Hematopoietic multipotent progenitor cell treated with erythropoietin and hydrocortisone succinate and interleukin-3 and kit ligand, for 4 days (in vitro differentiated cells): Measurements from ENCODE around the gene SLC25A4.
"Not testable (repeated sequence)": the region's sequence is repeated elsewhere in the genome, so short reads cannot be mapped to it uniquely, and the experiment has no call there.

Experiments used
- DNase-seq: peaks from one replicate; pipeline ENCODE4 v3.0.0-alpha.2; 2015

Gene SLC25A4

DNA sequence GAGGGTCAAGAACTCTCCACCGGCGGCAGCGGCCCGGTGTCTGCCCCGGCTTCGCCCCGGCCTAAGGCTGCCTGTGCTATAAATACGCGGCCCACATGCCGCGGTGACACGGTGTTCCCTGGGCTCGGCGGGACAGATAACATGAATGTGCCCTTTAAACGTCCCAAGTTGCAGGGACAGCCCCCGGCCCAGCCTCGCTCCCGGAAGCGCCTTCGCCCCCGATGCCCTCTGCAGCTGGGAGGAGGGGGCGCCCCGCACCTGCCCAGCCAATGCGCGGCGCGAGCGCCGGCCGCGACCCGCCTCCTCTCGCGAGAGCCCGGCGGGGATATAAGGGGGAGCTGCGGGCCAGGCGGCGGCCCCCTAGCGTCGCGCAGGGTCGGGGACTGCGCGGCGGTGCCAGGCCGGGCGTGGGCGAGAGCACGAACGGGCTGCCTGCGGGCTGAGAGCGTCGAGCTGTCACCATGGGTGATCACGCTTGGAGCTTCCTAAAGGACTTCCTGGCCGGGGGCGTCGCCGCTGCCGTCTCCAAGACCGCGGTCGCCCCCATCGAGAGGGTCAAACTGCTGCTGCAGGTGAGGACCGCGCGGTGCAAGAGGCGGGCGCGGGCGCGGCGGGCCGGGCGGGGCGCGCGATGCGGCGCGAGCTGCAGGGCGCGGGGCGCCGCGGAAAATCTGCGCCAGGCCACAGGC, at the start of gene SLC25A4:
TSS of gene SLC25A4 (plus strand) at position 355 of the 689 bp plus-strand sequence. CDS start at position 462, 107 bp downstream.
- DNase-seq, result peak; percentile 86

DNA sequence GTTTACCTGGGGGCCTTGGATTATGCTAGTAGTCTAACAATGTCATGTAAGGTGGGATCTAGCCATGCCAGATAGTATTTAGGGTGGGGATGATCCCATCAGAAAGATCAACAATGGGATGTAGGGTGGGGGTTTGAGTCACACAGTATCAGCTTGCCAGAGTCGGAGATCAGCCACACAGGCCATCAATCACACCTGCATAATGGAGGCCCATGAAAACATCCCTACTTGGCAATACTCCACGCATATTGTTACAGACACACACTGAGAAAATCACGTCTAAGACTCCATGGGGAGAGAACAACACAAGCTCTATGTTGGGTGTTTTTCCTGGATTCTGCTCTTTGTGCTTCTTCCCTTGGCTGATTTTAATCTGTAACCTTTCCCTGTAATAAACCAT, 49.5 kb upstream of the SLC25A4 start:
- no peak for DNase-seq

DNA sequence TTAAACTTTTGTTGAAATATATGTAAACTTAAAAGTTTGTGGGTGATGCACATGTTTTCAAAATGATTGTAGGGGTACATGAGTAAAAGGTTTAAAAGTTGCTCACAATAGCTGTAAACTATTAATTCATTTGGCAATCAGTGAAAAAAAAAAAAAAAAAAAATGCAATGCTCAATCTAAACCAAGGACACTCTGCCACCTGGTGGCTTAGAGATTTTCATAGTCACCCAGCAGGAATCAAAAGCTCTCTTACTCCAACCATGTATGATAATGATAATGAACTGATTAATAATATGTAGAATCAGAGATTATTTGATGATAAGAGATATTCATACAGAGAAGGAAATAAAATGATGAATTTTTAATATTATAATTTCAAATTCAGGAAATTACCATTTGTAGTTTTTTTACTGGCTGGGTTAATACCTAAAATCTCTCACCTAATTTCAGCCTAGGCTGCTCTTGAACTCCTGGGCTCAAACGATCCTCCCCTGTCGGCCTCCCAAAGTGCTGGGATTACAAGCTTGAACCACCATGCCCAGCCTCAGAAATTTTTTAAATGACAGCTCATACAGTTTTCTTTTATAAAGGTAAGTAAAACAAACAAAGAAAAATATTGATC, 46.9 kb upstream of the SLC25A4 start:
- peak; percentile 76 for DNase-seq

DNA sequence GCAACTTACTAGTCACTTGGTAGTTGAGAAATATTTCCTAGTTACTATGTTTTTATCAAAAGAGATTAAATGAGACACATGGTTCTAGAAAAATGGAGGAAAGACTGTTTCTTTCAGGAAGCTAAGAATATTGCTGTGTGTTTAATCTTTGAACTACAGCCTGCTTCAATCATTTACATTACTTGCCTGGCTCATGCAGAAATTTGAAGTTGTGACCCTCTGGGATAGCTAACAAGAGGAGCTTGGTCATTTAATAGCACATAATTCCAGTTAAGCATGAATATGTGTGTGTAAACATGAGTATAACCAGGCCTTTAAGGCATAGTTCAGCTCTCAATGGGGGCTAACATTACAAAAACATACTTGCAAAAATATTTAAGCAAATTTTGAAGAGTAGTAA, 44.6 kb upstream of the SLC25A4 start:
- no peak for DNase-seq

- DNase-seq, result no peak
Measured at GRCh38 chr4:185099024-185099682, 43.9 kb upstream of the SLC25A4 start.

GRCh38 chr4:185099940-185100339, 43.1 kb upstream of the SLC25A4 start:
- no peak for DNase-seq

- DNase-seq, result no peak
Measured at GRCh38 chr4:185100423-185100822, 42.6 kb upstream of the SLC25A4 start.

- no peak for DNase-seq
Measured at GRCh38 chr4:185101354-185101890, 41.6 kb upstream of the SLC25A4 start.

- no peak for DNase-seq
Measured at GRCh38 chr4:185104733-185105132, 38.3 kb upstream of the SLC25A4 start.

DNA sequence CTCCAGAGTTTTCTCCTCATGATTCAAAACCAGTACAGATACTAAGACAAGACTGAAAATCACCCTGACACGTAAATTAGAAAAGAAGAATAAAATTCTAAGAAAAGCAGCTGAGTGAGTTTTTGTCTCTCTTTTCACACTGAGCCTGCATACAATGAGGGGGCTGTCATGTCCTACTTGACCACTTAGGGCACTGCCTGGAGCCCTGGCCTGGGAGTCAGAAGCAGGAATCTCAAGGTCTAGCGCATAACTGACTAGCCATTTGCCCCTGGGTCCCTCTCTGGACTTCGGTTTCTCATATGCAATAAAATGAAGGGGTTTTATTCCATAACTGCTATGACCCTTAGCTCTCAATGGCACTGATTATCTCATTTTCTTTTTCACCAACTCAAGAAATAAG, 36.7 kb upstream of the SLC25A4 start:
- DNase-seq, result no peak

DNA sequence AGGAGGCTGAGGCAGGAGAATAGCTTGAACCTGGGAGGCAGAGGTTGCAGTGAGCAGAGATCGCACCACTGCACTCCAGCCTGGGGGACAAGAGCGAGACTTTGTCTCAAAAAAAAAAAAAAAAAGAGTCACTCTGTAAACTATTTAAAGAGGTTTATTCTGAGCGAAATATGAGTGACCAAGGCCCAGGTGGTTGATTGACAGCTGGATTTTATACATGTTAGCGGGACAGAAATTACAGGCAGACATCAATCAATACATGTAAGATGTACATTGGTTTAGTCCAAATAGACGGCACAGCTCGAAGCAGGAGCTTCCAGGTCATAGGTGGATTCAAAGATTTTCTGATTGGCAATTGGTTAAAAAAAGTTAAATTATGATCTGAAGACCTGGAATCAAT, 35.5 kb upstream of the SLC25A4 start:
- DNase-seq, result not testable (repeated sequence)

DNA sequence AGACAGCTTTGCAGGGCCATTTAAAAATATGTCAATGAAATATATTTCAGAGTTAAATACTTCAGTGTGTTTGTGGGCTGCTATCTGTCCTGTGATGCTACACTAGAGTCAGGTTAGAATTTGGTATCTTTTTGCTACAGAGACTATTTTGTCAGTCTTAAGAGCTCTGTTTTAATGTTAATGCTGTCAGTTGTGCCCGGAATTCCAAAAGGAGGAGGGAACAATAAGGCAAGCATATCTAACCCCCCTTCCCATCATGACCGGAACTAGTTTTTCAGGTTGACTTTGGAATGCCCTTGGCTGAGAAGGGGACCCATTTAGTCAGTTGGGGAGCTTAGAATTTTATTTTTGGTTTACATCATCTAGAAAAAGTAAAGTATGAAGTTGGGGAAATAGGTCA, 34.9 kb upstream of the SLC25A4 start:
- DNase-seq, result no peak

DNA sequence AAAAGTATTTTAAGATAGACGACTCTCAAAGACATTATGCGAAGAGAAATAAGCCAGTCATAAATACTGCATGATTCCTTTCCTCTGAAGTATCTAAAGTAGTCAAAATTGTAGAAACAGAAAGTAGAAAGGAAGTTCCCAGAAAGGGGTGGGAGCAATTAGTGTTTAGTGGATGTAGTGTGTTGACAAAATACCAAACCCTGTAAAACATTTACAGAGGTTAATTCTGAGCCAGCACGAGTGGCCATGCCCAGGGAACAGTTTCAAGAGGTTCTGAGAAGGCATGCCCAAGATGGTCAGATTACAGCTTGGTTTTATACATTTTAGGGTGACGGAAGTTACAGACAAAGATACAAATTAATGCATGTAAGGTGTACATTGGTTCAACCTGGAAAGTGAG, 34.4 kb upstream of the SLC25A4 start:
- DNase-seq, result no peak

DNA sequence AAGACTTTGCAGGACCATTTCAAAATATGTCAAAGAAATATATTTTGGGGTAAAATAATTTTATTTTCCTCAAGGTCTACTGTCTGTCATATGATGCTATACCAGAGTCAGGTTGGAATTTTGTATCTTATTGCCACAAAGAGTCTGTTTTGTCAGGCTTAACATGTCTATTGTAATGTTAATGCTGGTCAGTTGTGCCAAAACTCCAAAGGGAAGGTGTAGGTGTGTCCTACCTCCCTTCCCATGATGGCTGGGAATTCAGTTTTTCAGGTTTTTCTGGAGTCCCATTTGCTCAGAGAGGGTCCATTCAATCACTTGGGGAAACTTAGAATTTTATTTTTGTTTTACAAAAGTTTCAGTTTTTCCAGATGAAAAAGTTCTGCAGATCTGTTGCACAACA, 33.3 kb upstream of the SLC25A4 start:
- no peak for DNase-seq

GRCh38 chr4:185110375-185110823, 32.7 kb upstream of the SLC25A4 start:
- no peak for DNase-seq

DNA sequence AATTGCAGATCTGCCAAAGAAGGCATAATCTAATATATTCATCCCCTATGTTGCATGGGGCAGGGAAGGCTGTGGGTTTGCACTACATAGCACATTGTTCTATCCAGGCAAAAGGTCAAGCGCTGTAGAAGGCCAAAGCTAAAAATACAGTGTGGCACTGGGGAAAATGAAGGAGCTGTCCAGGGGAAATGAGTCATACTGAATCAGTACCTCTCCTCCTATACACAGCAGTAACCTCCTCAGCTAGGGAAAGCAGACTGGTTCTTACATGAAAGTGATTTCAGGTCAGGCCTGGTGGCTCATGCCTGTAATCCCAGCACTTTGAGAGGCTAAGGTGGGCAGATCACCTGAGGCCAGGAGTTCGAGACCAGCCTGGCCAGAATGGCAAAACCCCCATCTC, 31.0 kb upstream of the SLC25A4 start:
- DNase-seq, result no peak

- no peak for DNase-seq
Measured at GRCh38 chr4:185113340-185113739, 29.7 kb upstream of the SLC25A4 start.

- peak; percentile 90 for DNase-seq
Measured at GRCh38 chr4:185115827-185116232, 27.2 kb upstream of the SLC25A4 start.

DNA sequence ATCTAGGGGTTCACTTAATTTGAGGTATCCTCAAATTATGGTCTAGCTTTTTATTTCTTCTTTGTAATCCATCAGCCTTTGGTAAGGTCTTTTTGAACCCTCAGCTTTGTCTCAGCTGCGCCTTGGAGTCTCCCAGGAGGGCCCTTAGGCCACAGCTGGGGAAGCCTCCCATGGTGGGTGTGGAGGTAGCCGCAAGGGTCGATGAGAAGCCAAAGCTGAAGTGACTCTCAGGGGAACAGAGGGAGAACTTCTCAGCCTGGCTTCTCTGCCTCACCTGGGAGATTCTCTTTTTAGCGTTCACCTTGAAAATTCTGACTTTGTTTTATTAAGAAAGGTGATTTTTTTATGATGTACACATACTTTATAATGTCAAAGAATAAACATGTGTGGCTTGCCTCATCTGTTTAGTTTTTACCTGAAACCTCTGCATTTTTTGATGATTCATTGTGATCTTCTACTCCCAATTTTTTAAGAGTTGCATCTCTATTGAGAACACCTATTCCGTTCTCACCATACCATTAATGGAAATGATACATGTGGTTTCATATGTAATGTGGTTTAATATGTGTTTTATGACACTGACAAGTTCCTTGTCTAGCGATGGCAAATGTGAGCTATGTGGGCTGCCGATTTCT, 25.6 kb upstream of the SLC25A4 start:
- no peak for DNase-seq

GRCh38 chr4:185118876-185119275, 24.2 kb upstream of the SLC25A4 start:
- no peak for DNase-seq

GRCh38 chr4:185119467-185119866, 23.6 kb upstream of the SLC25A4 start:
- not testable (repeated sequence) for DNase-seq

GRCh38 chr4:185119927-185120630, 23.0 kb upstream of the SLC25A4 start:
- peak; percentile 57 for DNase-seq

DNA sequence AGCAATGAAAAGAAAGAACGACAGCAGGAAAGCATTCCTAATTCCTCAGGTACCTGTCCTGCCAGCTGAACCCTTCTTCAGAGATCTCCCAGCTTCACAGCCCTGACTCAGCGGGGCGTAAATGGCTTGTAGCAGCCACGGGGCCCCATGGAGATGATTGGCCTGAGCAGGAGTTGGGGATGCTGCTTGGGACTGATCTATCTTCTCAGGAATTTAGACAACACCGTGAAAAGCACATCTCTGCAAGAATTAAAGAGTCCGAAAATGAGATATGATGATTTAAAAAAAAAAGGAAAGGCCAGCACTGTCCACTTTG, 22.5 kb upstream of the SLC25A4 start:
- no peak for DNase-seq
